IMR-90 (cell line): ENCODE results near the gene DOCK1. TPM values are rescaled to one million over a fixed set of nuclear protein-coding genes. Genes with fewer than 3 reads are reported as not detected.
A peak's percentile ranks its signal among the peaks of the same experiment; 100 is the strongest.

Experiments used
- ATAC-seq: fragments of 200-7000 bp; cut with Tn5 transposase; 2 replicates; pipeline ENCODE4 v1.9.1; 2020; ENCODE audit warnings: low read depth, mild to moderate bottlenecking, moderate library complexity
- BruUV-seq: library from RNA; stranded (reverse); fragments of 400-500 nt; replicated peaks from 2 replicates; lab custom pipeline; 2021; lab: Mats Ljungman, UMichigan
- CTCF ChIA-PET: fragments of 300-600 bp; formaldehyde crosslinking; extraction: SDS; loops from one replicate; lab custom pipeline; 2021; ENCODE audit warnings: antibody characterized with exemption; lab: Yijun Ruan, JAX
- POLR2A ChIA-PET: fragments of 300-600 bp; sonication (Branson Sonifier 250); formaldehyde crosslinking; loops from one replicate; lab custom pipeline; 2022; ENCODE audit warnings: antibody characterized with exemption; ENCODE audit not compliant: unreplicated experiment; lab: Charles Lee
- DNase-seq: peaks from one replicate; pipeline ENCODE4 v3.0.0; 2013
- H2AFZ ChIP-seq: replicated peaks from 2 replicates; pipeline ENCODE3; 2013; ENCODE audit warnings: low read length, mild to moderate bottlenecking; ENCODE audit not compliant: poor library complexity
- H2AK5ac ChIP-seq: 2 replicates; pipeline ENCODE4 v1.6.1; 2013; ENCODE audit warnings: low read depth, low read length, inconsistent platforms
- H2AK9ac ChIP-seq: replicated peaks from 2 replicates; pipeline ENCODE3; 2013; ENCODE audit warnings: mild to moderate bottlenecking, low read depth, low read length, moderate library complexity; ENCODE audit not compliant: poor library complexity
- H2BK120ac ChIP-seq: 2 replicates; pipeline ENCODE4 v1.6.1; 2013; ENCODE audit warnings: low read depth, low read length, inconsistent platforms
- H2BK15ac ChIP-seq: 3 replicates; pipeline ENCODE4 v1.6.1; 2013; ENCODE audit warnings: low read depth, low read length, inconsistent platforms
- H2BK20ac ChIP-seq: 2 replicates; pipeline ENCODE4 v1.6.1; 2013; ENCODE audit warnings: low read depth, mild to moderate bottlenecking, inconsistent platforms, low read length, moderate library complexity
- H2BK5ac ChIP-seq: 2 replicates; pipeline ENCODE4 v1.6.1; 2013; ENCODE audit warnings: mild to moderate bottlenecking, low read depth, low read length, inconsistent platforms; ENCODE audit not compliant: poor library complexity, severe bottlenecking
- H3K14ac ChIP-seq: replicated peaks from 2 replicates; pipeline ENCODE4 v1.6.1; 2013; ENCODE audit warnings: low read depth, low read length, inconsistent platforms
- H3K18ac ChIP-seq: 2 replicates; pipeline ENCODE4 v1.6.1; 2013; ENCODE audit warnings: low read depth, low read length, control low read depth
- H3K23ac ChIP-seq: 2 replicates; pipeline ENCODE4 v1.6.1; 2013; ENCODE audit warnings: low read depth, low read length, inconsistent platforms
- H3K27ac ChIP-seq: 2 replicates; pipeline ENCODE4 v1.5.1; 2013; ENCODE audit warnings: mild to moderate bottlenecking, control low read depth, low read length; ENCODE audit not compliant: insufficient read depth
- H3K27me3 ChIP-seq: 2 replicates; pipeline ENCODE4 v1.6.1; 2013; ENCODE audit warnings: low read length; ENCODE audit not compliant: control insufficient read depth, insufficient read depth
- H3K36me3 ChIP-seq: 2 replicates; pipeline ENCODE4 v1.6.1; 2013; ENCODE audit warnings: low read length, mixed read lengths; ENCODE audit not compliant: control insufficient read depth, insufficient read depth
- H3K4ac ChIP-seq: 2 replicates; pipeline ENCODE4 v1.6.1; 2013; ENCODE audit warnings: low read depth, low read length, inconsistent platforms
- H3K4me1 ChIP-seq: 2 replicates; pipeline ENCODE4 v1.6.1; 2013; ENCODE audit warnings: low read length, mixed read lengths; ENCODE audit not compliant: control insufficient read depth, insufficient read depth
- H3K4me2 ChIP-seq: 2 replicates; pipeline ENCODE4 v1.6.1; 2013; ENCODE audit warnings: low read depth, mild to moderate bottlenecking, control low read depth, low read length, moderate library complexity
- H3K4me3 ChIP-seq: 2 replicates; pipeline ENCODE4 v1.5.1; 2013; ENCODE audit warnings: low read depth, mild to moderate bottlenecking, control low read depth, low read length, moderate library complexity; ENCODE audit not compliant: insufficient read depth
- H3K56ac ChIP-seq: 2 replicates; pipeline ENCODE4 v1.6.1; 2013; ENCODE audit warnings: low read length, inconsistent platforms; ENCODE audit not compliant: insufficient read depth; ENCODE audit errors: extremely low read depth
- H3K79me1 ChIP-seq, 2 experiments: 2 replicates each; pipeline ENCODE4 v1.6.1; 2013; ENCODE audit warnings: low read length in 2 of 2, inconsistent platforms in 1 of 2, low read depth in 1 of 2
- H3K9ac ChIP-seq: 2 replicates; pipeline ENCODE4 v1.6.1; 2013; ENCODE audit warnings: low read depth, low read length, control low read depth
- H3K9me1 ChIP-seq: 2 replicates; pipeline ENCODE4 v1.6.1; 2013; ENCODE audit warnings: low read length, inconsistent platforms; ENCODE audit not compliant: insufficient read depth
- H3K9me3 ChIP-seq: 2 replicates; pipeline ENCODE4 v1.6.1; 2013; ENCODE audit warnings: low read length; ENCODE audit not compliant: control insufficient read depth, insufficient read depth
- H4K20me1 ChIP-seq: 2 replicates; pipeline ENCODE4 v1.6.1; 2013; ENCODE audit warnings: low read length, inconsistent platforms; ENCODE audit not compliant: insufficient read depth
- H4K5ac ChIP-seq: 2 replicates; pipeline ENCODE4 v1.6.1; 2013; ENCODE audit warnings: mild to moderate bottlenecking, low read depth, low read length, control low read depth
- H4K8ac ChIP-seq, 2 experiments: 2 replicates each; pipeline ENCODE4 v1.6.1; 2013; ENCODE audit warnings: low read depth in 2 of 2, low read length in 2 of 2, control low read depth in 1 of 2, inconsistent platforms in 1 of 2
- H4K91ac ChIP-seq: 2 replicates; pipeline ENCODE4 v1.6.1; 2013; ENCODE audit warnings: low read depth, low read length, inconsistent platforms; ENCODE audit not compliant: insufficient read depth
- CHD1 ChIP-seq: IDR thresholded peaks from 2 replicates; pipeline ENCODE4 v1.6.1; 2012; ENCODE audit warnings: low read depth, low read length, improper control_type of control experiment
- MAFK ChIP-seq: IDR thresholded peaks from 2 replicates; pipeline ENCODE4 v1.6.1; 2012; ENCODE audit warnings: low read depth, low read length, improper control_type of control experiment
- MXI1 ChIP-seq: IDR thresholded peaks from 2 replicates; pipeline ENCODE4 v1.6.1; 2012; ENCODE audit warnings: low read depth, mild to moderate bottlenecking, low read length, moderate library complexity, borderline replicate concordance
- RAD21 ChIP-seq: IDR thresholded peaks from 2 replicates; pipeline ENCODE4 v1.6.1; 2012; ENCODE audit warnings: low read length, improper control_type of control experiment
- SMC3 ChIP-seq: fragments of 150-350 bp; IDR thresholded peaks from 2 replicates; pipeline ENCODE4 v1.6.1; 2016; ENCODE audit warnings: low read depth, mild to moderate bottlenecking, antibody characterized with exemption, low read length, moderate library complexity
- WGBS, 2 experiments: methylation state at CpG; one replicate each; pipeline versions ENCODE4 v1.1.5 to v1.1.7; 2013; ENCODE audit warnings: missing lambda C conversion rate in 2 of 2; ENCODE audit not compliant: insufficient read length in 1 of 2; ENCODE audit errors: extremely low coverage in 2 of 2; 5-methylcytosine and 5-hydroxymethylcytosine counted together
- dilution Hi-C: fragments of 300-500 bp; cut with HindIII; formaldehyde crosslinking; loops from one replicate; pipeline ENCODE4 v1.14.3; 2018; ENCODE audit warnings: low sequenced_read_pairs; ENCODE audit not compliant: unreplicated experiment
- in situ Hi-C: fragments of 300-500 bp; cut with MboI; formaldehyde crosslinking; loops from 3 replicates; pipeline ENCODE4 v1.14.3; 2019; ENCODE audit warnings: low sequenced_read_pairs, inconsistent platforms, mixed read lengths
- intact Hi-C: fragments of 100-400 bp; cut with micrococcal nuclease; formaldehyde crosslinking; loops from 2 replicates; pipeline ENCODE4 v1.10.0; 2022
- polyA plus RNA-seq, 3 experiments: library from polyadenylated mRNA; depleted of rRNA; stranded (reverse); fragments of >200 nt; gene quantifications; 2 replicates each; pipeline ENCODE4 v1.2.3, GENCODE V29; 2012; ENCODE audit warnings: low replicate concordance in 1 of 3
- total RNA-seq: library from RNA; depleted of rRNA; stranded (reverse); fragments of >200 nt; gene quantifications from 2 replicates; pipeline ENCODE4 v1.2.3, GENCODE V29; 2012

Gene DOCK1
- total and polyA plus RNA-seq, 2 of the 4 experiments (the other 2 are of a cell fraction) = 28.2 to 71.0 TPM

DNA sequence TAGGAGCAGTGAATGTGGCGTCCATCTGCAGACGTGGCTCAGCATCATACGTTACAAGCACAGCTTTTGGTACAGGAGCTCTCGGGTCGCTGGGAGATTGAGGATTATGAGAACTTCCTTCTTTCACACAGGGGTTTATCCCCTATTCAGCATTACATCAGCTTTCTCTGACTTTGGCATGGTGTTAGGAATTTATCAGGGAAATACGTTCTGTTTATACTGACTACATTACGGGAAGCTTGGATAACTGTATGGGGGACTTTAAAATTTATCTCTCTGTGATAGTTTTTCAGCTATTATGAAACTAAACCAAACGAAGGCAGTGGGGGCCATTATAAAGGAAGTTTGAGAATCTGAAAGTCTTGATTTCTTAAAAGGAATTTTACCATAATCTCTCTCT lies 401.3 kb downstream of the DOCK1 start:
- Histone ChIP-seq H3K4me1 (peaks cover 3% of the 10 kb centered on the region; the same call in 1 of the 2 replicates), H3K9ac (no peak overlapping the region), H3K14ac (no peak overlapping the region), H3K18ac (no peak overlapping the region; the same call in 1 of the 2 replicates), H3K4me3 (no peak overlapping the region), H3K79me1 (peaks cover 4 to 20% of the 10 kb centered on the region in 2 experiments; a peak in 3 of 4 replicates), H3K27me3 (no peaks in the 10 kb centered on the region), H4K20me1 (peaks cover 3% of the 10 kb centered on the region; the same call in 1 of the 2 replicates), H3K27ac (peak overlapping the region; percentile 75; the same call in 1 of the 2 replicates), H4K8ac (0 out of 4 replicates have a peak overlapping the region, but pooled peaks of 1 of the 2 experiments have one; percentile 30), H3K56ac (no peak overlapping the region), H2BK120ac (peak overlapping the region; percentile 33; the same call in 1 of the 2 replicates), H2AK9ac (no peak overlapping the region), H2BK15ac (no peak overlapping the region), H4K5ac (no peak overlapping the region; the same call in 1 of the 2 replicates), H3K23ac (no peak overlapping the region), H2AFZ (no peak overlapping the region), H2BK20ac (no peak overlapping the region), H4K91ac (no peak overlapping the region; the same call in 1 of the 2 replicates), H3K9me1 (peaks cover 3% of the 10 kb centered on the region; the same call in 1 of the 2 replicates), H3K4me2 (no peak overlapping the region), H3K4ac (no peak overlapping the region; the same call in 1 of the 2 replicates), H2BK5ac (no peak overlapping the region), H3K9me3 (no peaks in the 10 kb centered on the region), H3K36me3 (no peaks in the 10 kb centered on the region), H2AK5ac (no peak overlapping the region)
- no peak for TF ChIP-seq SMC3
- TF ChIP-seq RAD21 = no peak
- TF ChIP-seq CHD1 = no peak
- TF ChIP-seq MAFK = no peak
- TF ChIP-seq MXI1 = no peak
- ChIA-PET CTCF (no interaction called here), POLR2A (no interaction called here)
- in situ Hi-C loops (no loop called here), intact Hi-C loops (no loop called here), dilution Hi-C loops (no loop called here)
- BruUV-seq = no TSS peak
- ATAC-seq (peak; percentile 53; the same call in 1 of the 2 replicates), DNase-seq (peak; percentile 20)
- WGBS, 2 experiments = no CpG with 5 or more reads among the region's 8 CpGs
